Right atrium auricular region (tissue), 2 donors: ENCODE data around the gene AIDA. TPM values are rescaled to one million over a fixed set of nuclear protein-coding genes. Genes with fewer than 3 reads are reported as not detected.

ENCODE experiments used
- DNase-seq: peaks from one replicate; pipeline ENCODE4 v3.0.0-alpha.2; 2019; ENCODE audit warnings: low spot score
- H3K27ac ChIP-seq, 2 donors: fragments of 200-600 bp; sonication (generic); 1 replicate in 1 of 2; 2 replicates in 1 of 2; pipeline ENCODE4 v1.5.1; 2016 to 2019
- H3K27me3 ChIP-seq, 2 donors: fragments of 200-600 bp; sonication (generic); one replicate each; pipeline versions ENCODE4 v1.5.1 to v1.6.0; 2017 to 2019
- H3K36me3 ChIP-seq: fragments of 200-600 bp; sonication (generic); one replicate; pipeline ENCODE4 v1.5.1; 2016
- H3K4me1 ChIP-seq, 2 donors: fragments of 200-600 bp; sonication (generic); one replicate each; pipeline versions ENCODE4 v1.5.1 to v1.6.0; 2017 to 2019
- H3K4me3 ChIP-seq, 2 donors: fragments of 200-600 bp; sonication (generic); 1 replicate in 1 of 2; 2 replicates in 1 of 2; pipeline ENCODE4 v1.5.1; 2017 to 2019; ENCODE audit warnings: mild to moderate bottlenecking in 1 of 2, moderate library complexity in 1 of 2
- H3K9me3 ChIP-seq, 2 donors: fragments of 200-600 bp; sonication (generic); one replicate each; pipeline ENCODE4 v1.5.1; 2019
- total RNA-seq, 2 donors: library from RNA; depleted of rRNA; stranded (reverse); fragments of >200 nt; gene quantifications; one replicate each; pipeline ENCODE4 v1.1.0, GENCODE V29; 2016
- TF ChIP-seq, protein P1 (sequence below), 2 donors: fragments of 200-600 bp; sonication (generic); IDR thresholded peaks; one replicate each; pipeline ENCODE4 v1.5.1; 2019; ENCODE audit warnings: antibody characterized with exemption in 2 of 2

The AIDA gene
- total RNA-seq, 2 donors from 2014 or later, result 40.0 to 42.4 TPM

DNA sequence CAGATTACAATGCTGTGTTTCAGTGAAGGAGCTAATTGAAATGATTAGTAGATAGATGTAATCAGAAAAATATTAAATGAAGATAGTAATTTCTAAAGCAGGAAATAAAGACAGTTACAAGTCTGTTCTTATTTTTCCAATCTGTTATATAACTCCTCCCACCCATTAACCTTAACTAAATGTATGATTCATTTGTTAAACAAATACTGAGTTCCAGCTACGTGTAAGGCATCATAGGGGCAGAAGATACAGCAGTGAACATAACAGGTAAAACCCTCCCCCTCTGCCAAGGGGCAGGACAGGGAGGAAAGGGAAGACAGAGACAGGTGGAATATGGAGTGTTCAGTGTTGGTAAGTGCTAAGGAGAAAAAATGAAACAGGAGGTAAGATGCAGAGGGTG is 24.7 kb upstream of the AIDA start, which contains the start of gene FAM177B:
FAM177B (plus strand) TSS at position 231 of the 400 bp plus-strand sequence. CDS start 9,344 bp downstream, outside the sequence.
- DNase-seq, result no peak
- no peaks in the 10 kb centered on the region for H3K4me1 ChIP-seq
- H3K27me3 ChIP-seq, result no peaks in the 10 kb centered on the region
- no peak within 1 kb of the TSS for H3K4me3 ChIP-seq
- H3K36me3 ChIP-seq, result peaks cover 36% of the 10 kb centered on the region
- H3K27ac ChIP-seq, result no peak within 1 kb of the TSS
- no peaks in the 10 kb centered on the region for H3K9me3 ChIP-seq
- TF ChIP-seq, protein P1, sequence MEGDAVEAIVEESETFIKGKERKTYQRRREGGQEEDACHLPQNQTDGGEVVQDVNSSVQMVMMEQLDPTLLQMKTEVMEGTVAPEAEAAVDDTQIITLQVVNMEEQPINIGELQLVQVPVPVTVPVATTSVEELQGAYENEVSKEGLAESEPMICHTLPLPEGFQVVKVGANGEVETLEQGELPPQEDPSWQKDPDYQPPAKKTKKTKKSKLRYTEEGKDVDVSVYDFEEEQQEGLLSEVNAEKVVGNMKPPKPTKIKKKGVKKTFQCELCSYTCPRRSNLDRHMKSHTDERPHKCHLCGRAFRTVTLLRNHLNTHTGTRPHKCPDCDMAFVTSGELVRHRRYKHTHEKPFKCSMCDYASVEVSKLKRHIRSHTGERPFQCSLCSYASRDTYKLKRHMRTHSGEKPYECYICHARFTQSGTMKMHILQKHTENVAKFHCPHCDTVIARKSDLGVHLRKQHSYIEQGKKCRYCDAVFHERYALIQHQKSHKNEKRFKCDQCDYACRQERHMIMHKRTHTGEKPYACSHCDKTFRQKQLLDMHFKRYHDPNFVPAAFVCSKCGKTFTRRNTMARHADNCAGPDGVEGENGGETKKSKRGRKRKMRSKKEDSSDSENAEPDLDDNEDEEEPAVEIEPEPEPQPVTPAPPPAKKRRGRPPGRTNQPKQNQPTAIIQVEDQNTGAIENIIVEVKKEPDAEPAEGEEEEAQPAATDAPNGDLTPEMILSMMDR (IDR thresholded peaks at IDR 0.05), result no peak

DNA sequence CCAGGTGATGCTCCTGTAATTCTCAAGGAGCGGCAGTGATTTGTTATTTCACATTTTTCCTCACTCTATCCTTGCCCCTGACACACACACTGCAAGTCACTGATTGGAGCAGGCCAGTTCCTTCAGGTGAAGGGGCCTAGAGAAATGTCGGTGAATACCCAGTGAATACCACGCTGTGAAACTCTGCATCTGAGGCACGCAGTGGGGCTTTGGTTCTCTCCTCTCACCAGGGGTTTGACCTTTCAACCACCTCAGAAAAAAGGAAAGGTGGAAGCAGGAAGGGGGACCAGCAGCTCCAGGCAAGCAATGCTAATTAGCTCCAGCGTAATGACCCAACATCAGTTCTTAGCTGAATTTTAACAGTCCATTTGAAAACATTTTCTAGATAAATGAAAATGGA is 24.2 kb upstream of the AIDA start:
- H3K27me3 ChIP-seq, result no peaks in the 10 kb centered on the region
- H3K36me3 ChIP-seq, result peaks cover 41% of the 10 kb centered on the region
- no peaks in the 10 kb centered on the region for H3K9me3 ChIP-seq
- H3K4me1 ChIP-seq, result no peaks in the 10 kb centered on the region
- TF ChIP-seq, protein P1 (IDR thresholded peaks at IDR 0.05), result no peak
- no peak overlapping the region for H3K27ac ChIP-seq
- no peak overlapping the region for H3K4me3 ChIP-seq
- no peak for DNase-seq

DNA sequence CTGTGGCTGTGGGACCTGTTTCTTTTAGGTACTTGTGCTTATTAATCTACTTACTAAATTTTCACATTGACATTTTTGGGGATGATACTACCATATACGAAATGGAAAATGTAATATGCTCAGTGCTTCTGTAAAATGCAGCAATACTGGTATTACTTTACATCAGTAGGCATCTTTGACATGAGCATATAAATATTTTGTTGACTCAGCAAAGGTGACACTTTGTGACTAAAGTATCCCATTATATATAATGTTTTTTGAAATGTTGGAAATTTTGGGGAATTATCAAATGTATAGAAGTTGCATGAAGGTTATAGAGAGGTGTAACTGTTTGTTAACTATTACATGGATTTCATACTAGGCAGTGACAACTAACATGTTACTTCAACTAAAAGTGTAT is 22.4 kb upstream of the AIDA start:
- Histone ChIP-seq H3K4me3 (no peak overlapping the region), H3K27me3 (no peaks in the 10 kb centered on the region), H3K36me3 (peaks cover 59% of the 10 kb centered on the region), H3K9me3 (no peaks in the 10 kb centered on the region), H3K4me1 (no peaks in the 10 kb centered on the region), H3K27ac (no peak overlapping the region)
- no peak for DNase-seq
- TF ChIP-seq, protein P1 (IDR thresholded peaks at IDR 0.05), result no peak

DNA sequence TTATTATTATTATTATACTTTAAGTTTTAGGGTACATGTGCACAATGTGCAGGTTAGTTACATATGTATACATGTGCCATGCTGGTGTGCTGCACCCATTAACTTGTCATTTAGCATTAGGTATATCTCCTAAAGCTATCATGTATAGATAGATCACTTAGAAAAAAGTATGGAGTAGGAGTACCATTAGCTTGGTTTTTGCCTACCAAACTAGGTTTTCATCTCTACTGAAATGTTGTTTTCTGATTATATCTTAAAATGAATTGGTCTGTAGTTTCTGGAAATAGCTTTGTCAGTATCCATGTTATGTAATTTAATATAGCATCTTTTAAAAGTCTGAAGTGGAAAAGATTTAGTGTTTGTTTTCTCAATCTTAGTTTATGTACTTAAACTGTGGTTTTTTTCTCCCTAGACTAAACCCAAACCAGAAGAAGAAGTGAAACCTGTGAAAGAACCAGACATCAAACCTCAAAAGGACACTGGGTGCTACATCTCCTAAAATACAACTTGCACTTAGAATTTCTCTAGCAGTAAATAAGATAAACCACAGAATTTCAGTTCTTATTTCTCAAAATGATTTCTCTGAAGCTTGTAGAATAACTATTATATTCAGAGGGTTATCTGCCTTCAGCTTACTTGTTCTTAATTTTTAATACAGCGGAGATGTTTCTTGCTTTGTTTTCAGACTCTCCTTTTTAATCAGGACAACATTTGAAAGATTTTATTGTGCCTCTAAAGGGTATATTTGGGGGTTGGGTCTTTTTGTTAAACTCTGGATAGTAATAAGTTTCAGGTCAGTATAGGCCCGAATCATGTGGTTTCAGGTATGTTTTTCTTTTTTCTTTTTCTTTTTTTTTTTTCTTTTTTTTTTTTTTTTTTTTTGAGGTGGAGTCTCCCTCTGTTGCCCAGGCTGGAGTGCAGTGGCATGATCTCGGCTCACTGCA is 20.2 kb upstream of the AIDA start:
- H3K9me3 ChIP-seq, result no peaks in the 10 kb centered on the region
- DNase-seq, result no peak
- H3K4me3 ChIP-seq, result no peak overlapping the region
- TF ChIP-seq, protein P1 (IDR thresholded peaks at IDR 0.05), result no peak
- H3K27me3 ChIP-seq, result no peaks in the 10 kb centered on the region
- peaks cover 81% of the 10 kb centered on the region for H3K36me3 ChIP-seq
- no peaks in the 10 kb centered on the region for H3K4me1 ChIP-seq
- no peak overlapping the region for H3K27ac ChIP-seq

DNA sequence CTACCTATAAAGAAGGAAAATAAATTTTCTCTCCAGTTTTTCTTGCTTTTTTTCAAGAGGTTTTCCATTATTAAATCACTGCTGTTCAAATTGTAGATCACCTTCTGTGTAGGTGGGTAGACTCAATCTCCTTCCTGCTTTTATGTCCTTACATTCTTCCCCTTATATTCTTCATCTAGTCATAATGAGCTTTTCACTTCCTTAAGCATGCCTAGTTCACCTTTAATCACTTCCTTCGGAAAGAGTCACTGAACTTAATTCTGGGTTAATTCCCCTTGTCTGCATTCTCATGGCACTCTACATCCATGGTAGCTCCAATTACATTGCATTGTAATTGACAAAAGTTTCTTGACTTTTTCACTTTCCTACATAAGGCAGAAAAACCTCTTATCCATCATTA is 18.6 kb upstream of the AIDA start:
- no peaks in the 10 kb centered on the region for H3K9me3 ChIP-seq
- H3K4me1 ChIP-seq, result no peaks in the 10 kb centered on the region
- H3K27ac ChIP-seq, result no peak overlapping the region
- no peaks in the 10 kb centered on the region for H3K27me3 ChIP-seq
- TF ChIP-seq, protein P1 (IDR thresholded peaks at IDR 0.05), result no peak
- no peak overlapping the region for H3K4me3 ChIP-seq
- no peak for DNase-seq
- peaks cover 97% of the 10 kb centered on the region for H3K36me3 ChIP-seq
